ENCODE data around the gene VKORC1L1. TPM values are rescaled to one million over a fixed set of nuclear protein-coding genes. Genes with fewer than 3 reads are reported as not detected.
"Not testable (repeated sequence)": the region's sequence is repeated elsewhere in the genome, so short reads cannot be mapped to it uniquely, and the experiment has no call there.

Gene VKORC1L1
- total RNA-seq, 1 experiment from 2014 or later, result 30.9 TPM

DNA sequence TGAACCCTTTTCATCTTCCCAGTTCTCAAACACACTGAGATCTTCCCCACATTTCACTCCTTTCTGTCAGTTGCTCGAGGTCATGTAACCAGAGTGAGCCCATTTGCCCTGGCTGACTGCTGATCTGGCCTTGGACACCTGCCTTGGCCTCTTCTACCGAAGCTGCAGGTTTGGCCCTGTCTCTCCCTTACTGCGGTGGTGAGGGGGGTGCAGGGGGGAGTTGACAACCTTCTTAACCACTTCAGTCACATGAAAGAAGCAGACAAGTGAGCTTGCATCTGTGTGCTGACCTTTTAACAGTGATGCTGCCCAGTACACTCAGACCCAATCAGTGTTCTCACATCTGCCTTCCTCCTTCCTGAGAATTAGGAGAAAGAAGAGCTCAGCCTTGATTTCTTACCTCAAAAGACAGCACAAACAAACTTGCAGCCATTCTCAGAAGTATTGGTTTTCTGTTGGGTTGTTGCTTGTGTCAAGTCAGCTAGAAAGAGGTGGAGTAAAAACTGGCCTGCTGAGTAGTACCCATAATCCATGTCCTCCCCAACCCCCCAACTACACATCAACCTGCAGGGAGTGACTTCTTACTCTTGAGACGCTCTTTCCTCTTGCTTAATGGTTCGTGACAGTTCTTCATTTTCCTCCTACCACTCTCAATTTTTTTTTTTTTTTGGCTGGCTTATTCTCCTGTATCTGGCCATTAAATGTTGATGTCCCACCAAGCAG is 15.7 kb downstream of the VKORC1L1 start:
- H3K9me2 ChIP-seq (ENCODE audit: insufficient read depth); POLR2A ChIA-PET; H3K4me3 ChIP-seq (replicated peaks in 1 of 2; ENCODE audit: low read depth in 1 of 2, low read length in 2 of 2); H3K27ac ChIP-seq (ENCODE audit: low read depth, low read length); H3K4me2 ChIP-seq (ENCODE audit: low read length); H2AFZ ChIP-seq (ENCODE audit: low read depth, low read length, poor library complexity, severe bottlenecking); H3K27me3 ChIP-seq (ENCODE audit: insufficient read depth, low read length); CTCF ChIA-PET; BruUV-seq (replicated peaks); H3K9me3 ChIP-seq (ENCODE audit: control insufficient read depth in 1 of 2, insufficient read depth in 1 of 2, low read depth in 1 of 2, low read length in 2 of 2); H4K20me1 ChIP-seq (ENCODE audit: insufficient read depth); DNase-seq (ENCODE audit: low read depth, low spot score); H3K9ac ChIP-seq (ENCODE audit: low read length); H3K36me3 ChIP-seq (ENCODE audit: control insufficient read depth in 1 of 2, insufficient read depth in 2 of 2, low read length in 2 of 2); H3K4me1 ChIP-seq (ENCODE audit: control insufficient read depth in 1 of 2, insufficient read depth in 2 of 2, low read length in 2 of 2); ATAC-seq; RAD21 ChIA-PET (ENCODE audit: low non-redundant PET in 1 of 2, low total read pairs in 2 of 2, uncharacterized antibody in 2 of 2, unreplicated experiment in 2 of 2): not testable (repeated sequence)
- H3K79me2 ChIP-seq (ENCODE audit: insufficient read depth, low read length), result peaks cover 63% of the 10 kb centered on the region
- intact Hi-C loops (cut with micrococcal nuclease), result loop anchor here (10.0 kb wide), 1 partner anchor 56 kb away; no protein-coding TSS in a partner anchor

DNA sequence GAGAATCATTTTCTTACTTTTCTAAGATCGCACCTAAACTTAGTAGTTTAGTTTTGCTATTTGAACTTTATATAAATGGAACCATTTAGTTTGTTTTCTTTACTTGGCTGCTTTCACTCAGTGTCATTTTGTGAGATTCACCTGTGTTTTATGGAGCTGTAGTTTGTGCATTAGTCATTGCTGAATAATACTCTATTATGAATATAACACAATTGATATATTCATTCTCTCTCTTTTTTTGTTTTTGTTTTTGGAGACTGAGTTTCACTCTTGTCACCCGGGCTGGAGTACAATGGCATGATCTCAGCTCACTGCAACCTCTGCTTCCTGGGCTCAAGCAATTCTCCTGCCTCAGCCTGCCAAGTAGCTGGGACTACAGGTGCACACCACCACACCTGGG is 16.8 kb downstream of the VKORC1L1 start:
- H3K27ac ChIP-seq (ENCODE audit: low read depth, low read length); H3K4me2 ChIP-seq (ENCODE audit: low read length); RAD21 ChIA-PET (ENCODE audit: low non-redundant PET in 1 of 2, low total read pairs in 2 of 2, uncharacterized antibody in 2 of 2, unreplicated experiment in 2 of 2); H2AFZ ChIP-seq (ENCODE audit: low read depth, low read length, poor library complexity, severe bottlenecking); BruUV-seq (replicated peaks); H4K20me1 ChIP-seq (ENCODE audit: insufficient read depth); DNase-seq (ENCODE audit: low read depth, low spot score); H3K36me3 ChIP-seq (ENCODE audit: control insufficient read depth in 1 of 2, insufficient read depth in 2 of 2, low read length in 2 of 2); ATAC-seq; CTCF ChIA-PET; H3K4me3 ChIP-seq (replicated peaks in 1 of 2; ENCODE audit: low read depth in 1 of 2, low read length in 2 of 2); H3K9me3 ChIP-seq (ENCODE audit: control insufficient read depth in 1 of 2, insufficient read depth in 1 of 2, low read depth in 1 of 2, low read length in 2 of 2); H3K27me3 ChIP-seq (ENCODE audit: insufficient read depth, low read length); H3K9ac ChIP-seq (ENCODE audit: low read length); H3K4me1 ChIP-seq (ENCODE audit: control insufficient read depth in 1 of 2, insufficient read depth in 2 of 2, low read length in 2 of 2); POLR2A ChIA-PET; H3K9me2 ChIP-seq (ENCODE audit: insufficient read depth): not testable (repeated sequence)
- peaks cover 62% of the 10 kb centered on the region for H3K79me2 ChIP-seq (ENCODE audit: insufficient read depth, low read length)
- intact Hi-C loops (cut with micrococcal nuclease), result loop anchor here (10.0 kb wide), 1 partner anchor 55 kb away; no protein-coding TSS in a partner anchor

- Histone ChIP-seq H3K4me1 (ENCODE audit: control insufficient read depth in 1 of 2, insufficient read depth in 2 of 2, low read length in 2 of 2) (peaks cover 0 to 4% of the 10 kb centered on the region in 2 experiments; a peak in 2 of 4 replicates), H3K79me2 (ENCODE audit: insufficient read depth, low read length) (peaks cover 67% of the 10 kb centered on the region), H3K9me2 (ENCODE audit: insufficient read depth) (no peaks in the 10 kb centered on the region), H3K9me3 (ENCODE audit: control insufficient read depth in 1 of 2, insufficient read depth in 1 of 2, low read depth in 1 of 2, low read length in 2 of 2) (no peaks in the 10 kb centered on the region), H3K4me3 (replicated peaks in 1 of 2; ENCODE audit: low read depth in 1 of 2, low read length in 2 of 2) (no peak overlapping the region), H3K27me3 (ENCODE audit: insufficient read depth, low read length) (no peaks in the 10 kb centered on the region), H3K4me2 (ENCODE audit: low read length) (no peak overlapping the region), H3K27ac (ENCODE audit: low read depth, low read length) (no peak overlapping the region), H3K9ac (ENCODE audit: low read length) (no peak overlapping the region), H4K20me1 (ENCODE audit: insufficient read depth) (peaks cover 2% of the 10 kb centered on the region; the same call in 1 of the 2 replicates), H2AFZ (ENCODE audit: low read depth, low read length, poor library complexity, severe bottlenecking) (no peak overlapping the region), H3K36me3 (ENCODE audit: control insufficient read depth in 1 of 2, insufficient read depth in 2 of 2, low read length in 2 of 2) (peaks cover 0 to 5% of the 10 kb centered on the region in 2 experiments; a peak in 1 of 4 replicates)
- ChIA-PET CTCF (no interaction called here), RAD21 (ENCODE audit: low non-redundant PET in 1 of 2, low total read pairs in 2 of 2, uncharacterized antibody in 2 of 2, unreplicated experiment in 2 of 2) (no interaction called here), POLR2A (no interaction called here)
- DNase-seq (ENCODE audit: low read depth, low spot score) (no peak), ATAC-seq (no peak)
- BruUV-seq (replicated peaks), result no TSS peak
- intact Hi-C loops (cut with micrococcal nuclease), result no loop called here
- TF ChIP-seq SRF (IDR thresholded peaks at IDR 0.05; ENCODE audit: low read depth) (no peak), EZH2 (IDR thresholded peaks at IDR 0.05) (no peak), RAD21 (IDR thresholded peaks at IDR 0.05; ENCODE audit: low read depth) (no peak), CTCF (IDR thresholded peaks at IDR 0.05 in 2 of 3, conservative IDR thresholded peaks at IDR 0.05 in 1 of 3; ENCODE audit: borderline replicate concordance in 1 of 3, insufficient read depth in 1 of 3, low read depth in 2 of 3, low read length in 2 of 3) (no peak), ZNF274 (IDR thresholded peaks at IDR 0.05; ENCODE audit: low read depth, low read length) (no peak), ZFX (IDR thresholded peaks at IDR 0.05) (no peak), ELF1 (IDR thresholded peaks at IDR 0.05; ENCODE audit: borderline replicate concordance, low read depth) (no peak), SP1 (IDR thresholded peaks at IDR 0.05; ENCODE audit: low read depth) (no peak), POLR2AphosphoS5 (IDR thresholded peaks at IDR 0.05; ENCODE audit: low read depth, low read length) (no peak), TCF7L2 (IDR thresholded peaks at IDR 0.05; ENCODE audit: borderline replicate concordance, extremely low read depth, insufficient read depth, insufficient read length) (no peak), EGR1 (IDR thresholded peaks at IDR 0.05; ENCODE audit: low read depth) (no peak)
- TF ChIP-seq, protein P1, sequence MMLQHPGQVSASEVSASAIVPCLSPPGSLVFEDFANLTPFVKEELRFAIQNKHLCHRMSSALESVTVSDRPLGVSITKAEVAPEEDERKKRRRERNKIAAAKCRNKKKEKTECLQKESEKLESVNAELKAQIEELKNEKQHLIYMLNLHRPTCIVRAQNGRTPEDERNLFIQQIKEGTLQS (IDR thresholded peaks at IDR 0.05), result no peak
Measured at GRCh38 chr7:65892161-65892560, 19.3 kb downstream of the VKORC1L1 start.

Measured in HCT116 (cell line).